ENCODE measurements around the gene LRRC47. TPM values are rescaled to one million over a fixed set of nuclear protein-coding genes. Genes with fewer than 3 reads are reported as not detected.

LRRC47 gene
- total and polyA plus RNA-seq, 2 of the 13 experiments (the other 11 are each of a cell fraction or from before 2014, with no cell fraction given), result 18.3 to 52.5 TPM

DNA sequence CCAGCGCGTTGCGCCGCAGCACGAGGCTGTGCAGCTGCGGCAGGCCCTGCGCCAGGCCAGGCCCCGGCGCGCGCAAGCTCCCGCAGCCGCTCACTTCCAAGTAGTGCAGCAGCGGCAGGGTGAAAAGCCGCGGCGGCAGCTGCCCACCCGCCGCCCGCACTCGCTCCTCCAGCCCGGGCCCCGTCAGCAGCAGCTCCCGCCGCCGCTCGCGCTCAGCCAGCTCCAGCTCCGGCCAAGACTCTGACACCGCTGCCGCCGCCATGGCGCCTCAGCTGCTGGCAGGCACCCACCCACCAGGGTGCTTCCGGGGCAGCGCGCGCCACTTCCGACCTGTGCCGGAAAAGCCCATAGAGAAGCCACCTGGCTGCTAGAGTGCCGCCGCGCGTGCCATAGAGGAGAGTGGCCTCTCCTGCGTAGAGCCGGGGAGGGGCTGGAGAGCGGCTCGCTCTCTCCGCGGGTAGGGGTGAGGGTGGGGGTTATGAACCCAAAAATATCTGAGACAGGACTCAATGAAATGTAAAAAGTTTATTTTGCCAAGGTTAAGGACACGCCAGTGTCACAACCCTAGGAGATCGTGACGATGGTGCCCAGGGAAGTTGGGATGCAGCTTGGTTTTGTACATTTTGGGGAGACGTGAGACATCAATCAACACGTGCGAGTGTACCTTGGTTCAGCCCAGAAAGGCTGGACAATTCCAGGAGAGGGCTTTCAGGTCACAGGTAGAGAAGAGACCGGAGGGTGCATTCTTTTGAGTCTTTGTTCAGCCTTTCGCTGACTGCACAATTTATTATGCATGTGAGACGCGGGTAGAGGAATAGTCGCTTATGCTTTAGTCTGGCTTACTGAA is at the start of gene LRRC47 (continued):
- TF ChIP-seq, protein P1, sequence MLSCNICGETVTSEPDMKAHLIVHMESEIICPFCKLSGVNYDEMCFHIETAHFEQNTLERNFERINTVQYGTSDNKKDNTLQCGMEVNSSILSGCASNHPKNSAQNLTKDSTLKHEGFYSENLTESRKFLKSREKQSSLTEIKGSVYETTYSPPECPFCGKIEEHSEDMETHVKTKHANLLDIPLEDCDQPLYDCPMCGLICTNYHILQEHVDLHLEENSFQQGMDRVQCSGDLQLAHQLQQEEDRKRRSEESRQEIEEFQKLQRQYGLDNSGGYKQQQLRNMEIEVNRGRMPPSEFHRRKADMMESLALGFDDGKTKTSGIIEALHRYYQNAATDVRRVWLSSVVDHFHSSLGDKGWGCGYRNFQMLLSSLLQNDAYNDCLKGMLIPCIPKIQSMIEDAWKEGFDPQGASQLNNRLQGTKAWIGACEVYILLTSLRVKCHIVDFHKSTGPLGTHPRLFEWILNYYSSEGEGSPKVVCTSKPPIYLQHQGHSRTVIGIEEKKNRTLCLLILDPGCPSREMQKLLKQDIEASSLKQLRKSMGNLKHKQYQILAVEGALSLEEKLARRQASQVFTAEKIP (CRISPR knock-in tag; IDR thresholded peaks at IDR 0.05; ENCODE audit: borderline replicate concordance), result no peak
- TF ChIP-seq POLR2A (IDR thresholded peaks at IDR 0.05; ENCODE audit: insufficient read depth in 1 of 2, low read depth in 2 of 2, low read length in 2 of 2) (peak; percentile 62 to 74), HCFC1 (IDR thresholded peaks at IDR 0.05; ENCODE audit: low read depth, low read length) (peak; percentile 72), RORA (CRISPR knock-in tag; IDR thresholded peaks at IDR 0.05) (no peak), TFDP2 (CRISPR knock-in tag; IDR thresholded peaks at IDR 0.05) (peak; percentile 60), HNRNPLL (IDR thresholded peaks at IDR 0.05; ENCODE audit: low read depth, low read length, poor library complexity, severe bottlenecking) (peak; percentile 36), GPN1 (CRISPR knock-in tag; IDR thresholded peaks at IDR 0.05; ENCODE audit: borderline replicate concordance) (no peak), CREB1 (IDR thresholded peaks at IDR 0.05) (peak; percentile 31; the same call in 1 of the 2 replicates), CREB1 (CRISPR knock-in tag; IDR thresholded peaks at IDR 0.05) (peak; percentile 89), PREB (CRISPR knock-in tag; IDR thresholded peaks at IDR 0.05) (no peak), MYNN (CRISPR knock-in tag; IDR thresholded peaks at IDR 0.05; ENCODE audit: low read depth) (0 out of 2 replicates have a peak, but pooled peaks have one; percentile 50), HOXA7 (CRISPR knock-in tag; IDR thresholded peaks at IDR 0.05) (no peak), ZSCAN21 (CRISPR knock-in tag; IDR thresholded peaks at IDR 0.05; ENCODE audit: borderline replicate concordance) (no peak), SMAD1 (CRISPR knock-in tag; IDR thresholded peaks at IDR 0.05; ENCODE audit: borderline replicate concordance, low read depth) (peak; percentile 52; the same call in 1 of the 2 replicates), ZFP37 (CRISPR knock-in tag; IDR thresholded peaks at IDR 0.05; ENCODE audit: borderline replicate concordance) (no peak), ZBTB42 (CRISPR knock-in tag; IDR thresholded peaks at IDR 0.05) (no peak; the same call in 1 of the 2 replicates), REL (CRISPR knock-in tag; conservative IDR thresholded peaks at IDR 0.05) (0 out of 2 replicates have a peak, but pooled peaks have one; percentile 75), ZNF772 (CRISPR knock-in tag; IDR thresholded peaks at IDR 0.05) (no peak), ARID2 (CRISPR knock-in tag; IDR thresholded peaks at IDR 0.05; ENCODE audit: borderline replicate concordance) (no peak), FOXP1 (IDR thresholded peaks at IDR 0.05) (no peak), FOXP1 (CRISPR knock-in tag; IDR thresholded peaks at IDR 0.05) (peak; percentile 43), ZKSCAN8 (CRISPR knock-in tag; IDR thresholded peaks at IDR 0.05; ENCODE audit: borderline replicate concordance) (no peak)
- TF ChIP-seq, protein P2, sequence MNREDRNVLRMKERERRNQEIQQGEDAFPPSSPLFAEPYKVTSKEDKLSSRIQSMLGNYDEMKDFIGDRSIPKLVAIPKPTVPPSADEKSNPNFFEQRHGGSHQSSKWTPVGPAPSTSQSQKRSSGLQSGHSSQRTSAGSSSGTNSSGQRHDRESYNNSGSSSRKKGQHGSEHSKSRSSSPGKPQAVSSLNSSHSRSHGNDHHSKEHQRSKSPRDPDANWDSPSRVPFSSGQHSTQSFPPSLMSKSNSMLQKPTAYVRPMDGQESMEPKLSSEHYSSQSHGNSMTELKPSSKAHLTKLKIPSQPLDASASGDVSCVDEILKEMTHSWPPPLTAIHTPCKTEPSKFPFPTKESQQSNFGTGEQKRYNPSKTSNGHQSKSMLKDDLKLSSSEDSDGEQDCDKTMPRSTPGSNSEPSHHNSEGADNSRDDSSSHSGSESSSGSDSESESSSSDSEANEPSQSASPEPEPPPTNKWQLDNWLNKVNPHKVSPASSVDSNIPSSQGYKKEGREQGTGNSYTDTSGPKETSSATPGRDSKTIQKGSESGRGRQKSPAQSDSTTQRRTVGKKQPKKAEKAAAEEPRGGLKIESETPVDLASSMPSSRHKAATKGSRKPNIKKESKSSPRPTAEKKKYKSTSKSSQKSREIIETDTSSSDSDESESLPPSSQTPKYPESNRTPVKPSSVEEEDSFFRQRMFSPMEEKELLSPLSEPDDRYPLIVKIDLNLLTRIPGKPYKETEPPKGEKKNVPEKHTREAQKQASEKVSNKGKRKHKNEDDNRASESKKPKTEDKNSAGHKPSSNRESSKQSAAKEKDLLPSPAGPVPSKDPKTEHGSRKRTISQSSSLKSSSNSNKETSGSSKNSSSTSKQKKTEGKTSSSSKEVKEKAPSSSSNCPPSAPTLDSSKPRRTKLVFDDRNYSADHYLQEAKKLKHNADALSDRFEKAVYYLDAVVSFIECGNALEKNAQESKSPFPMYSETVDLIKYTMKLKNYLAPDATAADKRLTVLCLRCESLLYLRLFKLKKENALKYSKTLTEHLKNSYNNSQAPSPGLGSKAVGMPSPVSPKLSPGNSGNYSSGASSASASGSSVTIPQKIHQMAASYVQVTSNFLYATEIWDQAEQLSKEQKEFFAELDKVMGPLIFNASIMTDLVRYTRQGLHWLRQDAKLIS (CRISPR knock-in tag; IDR thresholded peaks at IDR 0.05), result no peak
